OCI-LY7 (cell line): ENCODE measurements around the gene CLDN10.

Experiments
- EZH2phosphoT487 ChIP-seq: fragments of 200-600 bp; sonication (generic); IDR thresholded peaks from 2 replicates; pipeline ENCODE4 v1.6.1; 2018; ENCODE audit warnings: low read depth, borderline replicate concordance, mild to moderate bottlenecking, mixed run types, antibody characterized with exemption, low read length, moderate library complexity, mixed read lengths
- TF ChIP-seq, protein P1 (sequence below): fragments of 200-600 bp; sonication (generic); conservative IDR thresholded peaks from 2 replicates; pipeline ENCODE4 v1.5.1; 2014; ENCODE audit warnings: mild to moderate bottlenecking, antibody characterized with exemption, low read length, moderate library complexity, mixed read lengths

GRCh38 chr13:95585867-95586266 lies 33.3 kb downstream of the CLDN10 start:
- no peak for TF ChIP-seq EZH2phosphoT487
- TF ChIP-seq, protein P1, sequence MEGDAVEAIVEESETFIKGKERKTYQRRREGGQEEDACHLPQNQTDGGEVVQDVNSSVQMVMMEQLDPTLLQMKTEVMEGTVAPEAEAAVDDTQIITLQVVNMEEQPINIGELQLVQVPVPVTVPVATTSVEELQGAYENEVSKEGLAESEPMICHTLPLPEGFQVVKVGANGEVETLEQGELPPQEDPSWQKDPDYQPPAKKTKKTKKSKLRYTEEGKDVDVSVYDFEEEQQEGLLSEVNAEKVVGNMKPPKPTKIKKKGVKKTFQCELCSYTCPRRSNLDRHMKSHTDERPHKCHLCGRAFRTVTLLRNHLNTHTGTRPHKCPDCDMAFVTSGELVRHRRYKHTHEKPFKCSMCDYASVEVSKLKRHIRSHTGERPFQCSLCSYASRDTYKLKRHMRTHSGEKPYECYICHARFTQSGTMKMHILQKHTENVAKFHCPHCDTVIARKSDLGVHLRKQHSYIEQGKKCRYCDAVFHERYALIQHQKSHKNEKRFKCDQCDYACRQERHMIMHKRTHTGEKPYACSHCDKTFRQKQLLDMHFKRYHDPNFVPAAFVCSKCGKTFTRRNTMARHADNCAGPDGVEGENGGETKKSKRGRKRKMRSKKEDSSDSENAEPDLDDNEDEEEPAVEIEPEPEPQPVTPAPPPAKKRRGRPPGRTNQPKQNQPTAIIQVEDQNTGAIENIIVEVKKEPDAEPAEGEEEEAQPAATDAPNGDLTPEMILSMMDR, result no peak
